H1 (cell line): ENCODE measurements around the gene HBQ1. TPM values are rescaled to one million over a fixed set of nuclear protein-coding genes. Genes with fewer than 3 reads are reported as not detected.
"Not testable (repeated sequence)": the region's sequence is repeated elsewhere in the genome, so short reads cannot be mapped to it uniquely, and the experiment has no call there.

Experiments
- CTCF ChIA-PET: fragments of 300-600 bp; sonication (Branson Sonifier 250); formaldehyde crosslinking; loops from one replicate; lab custom pipeline; 2021; ENCODE audit not compliant: partially characterized antibody; lab: Charles Lee
- POLR2A ChIA-PET: fragments of 300-600 bp; sonication (Branson Sonifier 250); formaldehyde crosslinking; loops from one replicate; lab custom pipeline; 2021; ENCODE audit warnings: inconsistent platforms; ENCODE audit not compliant: partially characterized antibody; lab: Charles Lee
- DNase-seq, 2 experiments: peaks; one replicate each; pipeline versions ENCODE4 v3.0.0 to v3.0.0-alpha.2; 2010 to 2022; ENCODE audit warnings: low spot score in 2 of 2, low read depth in 1 of 2, mixed read lengths in 1 of 2
- FAIRE-seq: peaks from 2 replicates; lab custom pipeline; 2011; peaks lifted over from hg19 to GRCh38; lab: Jason Lieb, UNC
- H2AFZ ChIP-seq: 2 replicates; pipeline ENCODE4 v1.8.1; 2012; ENCODE audit warnings: low read length, inconsistent platforms
- H2AK5ac ChIP-seq: 2 replicates; pipeline ENCODE4 v1.6.1; 2013; ENCODE audit warnings: low read depth, low read length
- H2BK120ac ChIP-seq: replicated peaks from 2 replicates; pipeline ENCODE3; 2013; ENCODE audit warnings: low read depth, low read length, inconsistent platforms
- H2BK12ac ChIP-seq: 2 replicates; pipeline ENCODE4 v1.6.1; 2013; ENCODE audit warnings: low read depth, low read length
- H2BK15ac ChIP-seq: 2 replicates; pipeline ENCODE4 v1.6.1; 2013; ENCODE audit warnings: low read length
- H2BK20ac ChIP-seq: 2 replicates; pipeline ENCODE4 v1.6.1; 2013; ENCODE audit warnings: low read length
- H2BK5ac ChIP-seq: 2 replicates; pipeline ENCODE4 v1.6.1; 2013; ENCODE audit warnings: low read depth, low read length
- H3K14ac ChIP-seq: 2 replicates; pipeline ENCODE4 v1.6.1; 2013; ENCODE audit warnings: inconsistent platforms; ENCODE audit not compliant: insufficient read length
- H3K18ac ChIP-seq: 2 replicates; pipeline ENCODE4 v1.6.1; 2013; ENCODE audit warnings: low read length; ENCODE audit errors: extremely low read depth
- H3K23ac ChIP-seq: 2 replicates; pipeline ENCODE4 v1.6.1; 2013; ENCODE audit warnings: inconsistent platforms; ENCODE audit not compliant: insufficient read length
- H3K23me2 ChIP-seq: 2 replicates; pipeline ENCODE4 v1.6.1; 2013; ENCODE audit warnings: low read depth, low read length
- H3K27ac ChIP-seq: 2 replicates; pipeline ENCODE4 v1.6.1; 2011; ENCODE audit warnings: low read depth, low read length, inconsistent platforms
- H3K27me3 ChIP-seq, 4 experiments: replicated peaks in 1 of 4; 1 replicate in 1 of 4; 2 replicates in 3 of 4; pipeline versions ENCODE4 v1.6.1 to v1.8.1; 2011 to 2013; ENCODE audit warnings: low read length in 3 of 4, mild to moderate bottlenecking in 3 of 4, inconsistent platforms in 2 of 4, mixed read lengths in 2 of 4, moderate library complexity in 1 of 4; ENCODE audit not compliant: control insufficient read depth in 3 of 4, insufficient read depth in 3 of 4; ENCODE audit errors: extremely low read depth in 1 of 4
- H3K36me3 ChIP-seq, 4 experiments: 2 replicates each; pipeline versions ENCODE4 v1.6.1 to v1.8.1; 2011 to 2013; ENCODE audit warnings: mild to moderate bottlenecking in 4 of 4, low read length in 3 of 4, moderate library complexity in 2 of 4, control low read depth in 1 of 4, inconsistent platforms in 1 of 4; ENCODE audit not compliant: insufficient read depth in 4 of 4, control insufficient read depth in 2 of 4
- H3K4ac ChIP-seq: replicated peaks from 2 replicates; pipeline ENCODE3; 2013; ENCODE audit warnings: low read length, low read depth, mixed read lengths, inconsistent platforms; ENCODE audit not compliant: insufficient read length
- H3K4me1 ChIP-seq, 4 experiments: replicated peaks in 1 of 4; 1 replicate in 1 of 4; 2 replicates in 3 of 4; pipeline versions ENCODE4 v1.6.1 to v1.8.1; 2011 to 2013; ENCODE audit warnings: low read length in 3 of 4, inconsistent platforms in 2 of 4, mixed read lengths in 1 of 4; ENCODE audit not compliant: insufficient read depth in 4 of 4, control insufficient read depth in 3 of 4
- H3K4me2 ChIP-seq, 2 experiments: 2 replicates each; pipeline versions ENCODE4 v1.6.1 to v1.8.1; 2011 to 2013; ENCODE audit warnings: low read depth in 2 of 2, low read length in 2 of 2, control low read depth in 1 of 2, inconsistent platforms in 1 of 2, mild to moderate bottlenecking in 1 of 2; ENCODE audit not compliant: insufficient read depth in 1 of 2
- H3K4me3 ChIP-seq, 4 experiments: fragments of 200-600, 300-600 bp in 1 of 4; sonication (generic), shearing (Covaris generic), sonication (Bioruptor Twin) in 1 of 4; 2 replicates each; pipeline versions ENCODE4 v1.5.1 to v1.8.1; 2011 to 2016; ENCODE audit warnings: low read length in 4 of 4, low read depth in 3 of 4, control low read depth in 2 of 4, inconsistent platforms in 2 of 4, mild to moderate bottlenecking in 2 of 4, mixed read lengths in 1 of 4, moderate library complexity in 1 of 4; ENCODE audit not compliant: insufficient read depth in 2 of 4; ENCODE audit errors: extremely low read depth in 1 of 4
- H3K56ac ChIP-seq: replicated peaks from 2 replicates; pipeline ENCODE3; 2013; ENCODE audit warnings: low read depth, mild to moderate bottlenecking, mixed read lengths, low read length, inconsistent platforms; ENCODE audit not compliant: insufficient read length
- H3K79me1 ChIP-seq: 2 replicates; pipeline ENCODE4 v1.6.1; 2013; ENCODE audit warnings: low read depth, low read length, control low read depth
- H3K79me2 ChIP-seq, 2 experiments: 2 replicates each; pipeline versions ENCODE4 v1.6.1 to v1.8.1; 2012 to 2013; ENCODE audit warnings: low read length in 2 of 2, mild to moderate bottlenecking in 2 of 2, inconsistent platforms in 1 of 2; ENCODE audit not compliant: insufficient read depth in 2 of 2, control insufficient read depth in 1 of 2
- H3K9ac ChIP-seq, 4 experiments: replicated peaks in 1 of 4; 1 replicate in 1 of 4; 2 replicates in 3 of 4; pipeline versions ENCODE4 v1.6.1 to v1.8.1; 2011 to 2013; ENCODE audit warnings: low read depth in 3 of 4, low read length in 3 of 4, control low read depth in 2 of 4, mild to moderate bottlenecking in 2 of 4, moderate library complexity in 2 of 4, inconsistent platforms in 1 of 4; ENCODE audit errors: extremely low read depth in 1 of 4
- H3K9me3 ChIP-seq, 2 experiments: 2 replicates each; pipeline versions ENCODE4 v1.6.1 to v1.8.1; 2012 to 2013; ENCODE audit warnings: mild to moderate bottlenecking in 2 of 2, moderate library complexity in 2 of 2, control low read depth in 1 of 2, inconsistent platforms in 1 of 2, low read depth in 1 of 2, low read length in 1 of 2, mixed read lengths in 1 of 2; ENCODE audit not compliant: insufficient read depth in 2 of 2
- H4K20me1 ChIP-seq, 2 experiments: replicated peaks in 1 of 2; 2 replicates each; pipeline versions ENCODE3 to v1.8.1; 2011 to 2013; ENCODE audit warnings: inconsistent platforms in 2 of 2, low read length in 2 of 2, mild to moderate bottlenecking in 1 of 2; ENCODE audit not compliant: insufficient read depth in 2 of 2, control insufficient read depth in 1 of 2
- H4K5ac ChIP-seq: 2 replicates; pipeline ENCODE4 v1.6.1; 2013; ENCODE audit warnings: low read length, low read depth, mixed read lengths, inconsistent platforms; ENCODE audit not compliant: insufficient read length
- H4K8ac ChIP-seq: 2 replicates; pipeline ENCODE4 v1.8.0; 2013; ENCODE audit warnings: mild to moderate bottlenecking, moderate library complexity, low read length, inconsistent platforms; ENCODE audit not compliant: insufficient read depth; ENCODE audit errors: extremely low read depth
- H4K91ac ChIP-seq: replicated peaks from 2 replicates; pipeline ENCODE3; 2013; ENCODE audit warnings: low read length, mixed read lengths, inconsistent platforms; ENCODE audit not compliant: insufficient read length
- SIN3A ChIP-seq, 2 experiments: IDR thresholded peaks in 1 of 2; conservative IDR thresholded peaks in 1 of 2; 2 replicates each; pipeline ENCODE4 v1.6.1; 2011 to 2012; ENCODE audit warnings: low read length in 2 of 2, improper control_type of control experiment in 1 of 2, low read depth in 1 of 2, mild to moderate bottlenecking in 1 of 2
- WGBS, 2 experiments: shearing (Covaris generic) in 1 of 2; methylation state at CpG; one replicate each; pipeline versions ENCODE4 v1.1.6 to v1.1.7; 2013 to 2015; ENCODE audit warnings: low lambda C conversion rate in 2 of 2, mixed read lengths in 2 of 2, inconsistent platforms in 1 of 2, low coverage in 1 of 2, missing lambda C conversion rate in 1 of 2; ENCODE audit not compliant: insufficient replicate concordance in 2 of 2, insufficient coverage in 1 of 2, insufficient read length in 1 of 2; ENCODE audit errors: extremely low coverage in 1 of 2, missing lambda C conversion rate in 1 of 2; 5-methylcytosine and 5-hydroxymethylcytosine counted together
- polyA plus RNA-seq, 7 experiments: library from polyadenylated mRNA; depleted of rRNA in 3 of 7; stranded (reverse) in 5 of 7; unstranded in 2 of 7; fragments of >200 nt in 5 of 7; fragments of 200-250 nt in 2 of 7; gene quantifications; 1 replicate in 5 of 7; 2 replicates in 1 of 7; 4 replicates in 1 of 7; pipeline versions ENCODE4 v1.2.1 to v1.2.3, GENCODE V29; 2011 to 2013; ENCODE audit warnings: missing spikeins in 2 of 7, mixed read lengths in 2 of 7
- total RNA-seq: library from RNA; stranded (reverse); fragmentation: NEBNext Ultra II Directional; extraction: Animal tissue kit (Norgen Biotek cat#: 25700); gene quantifications from 2 replicates; pipeline ENCODE4 v1.2.1, GENCODE V29; 2021

HBQ1 gene
- total and polyA plus RNA-seq, 2 of the 8 experiments (the other 6 are each of a cell fraction or from before 2014, with no cell fraction given) = 2.9 to 17.1 TPM

- H2BK20ac ChIP-seq, H3K14ac ChIP-seq, H2AFZ ChIP-seq, H2AK5ac ChIP-seq, H3K79me2 ChIP-seq, H2BK12ac ChIP-seq, H3K9me3 ChIP-seq, H3K56ac ChIP-seq, H3K27ac ChIP-seq, H4K5ac ChIP-seq, H2BK5ac ChIP-seq, DNase-seq, H3K9ac ChIP-seq, H2BK120ac ChIP-seq, H3K23ac ChIP-seq, H4K91ac ChIP-seq, H3K4ac ChIP-seq, H3K23me2 ChIP-seq, H3K36me3 ChIP-seq, H2BK15ac ChIP-seq, H3K4me2 ChIP-seq, H3K79me1 ChIP-seq, H4K8ac ChIP-seq, H3K18ac ChIP-seq, H3K4me3 ChIP-seq: not testable (repeated sequence)
- FAIRE-seq = peak; percentile 28
- Histone ChIP-seq H3K27me3 (peaks cover 59 to 87% (median 80%) of the 10 kb centered on the region in 4 experiments), H3K4me1 (peaks cover 0 to 25% (median 17%) of the 10 kb centered on the region in 4 experiments; a peak in 6 of 7 replicates), H4K20me1 (peaks cover 3 to 11% of the 10 kb centered on the region in 2 experiments)
- ChIA-PET CTCF (interaction anchor here (0.6 to 5.6 kb wide), 5 partner anchors 10 to 104 kb away, joined by 3 to 24 read pairs (median 4); partner anchors contain the start of gene HBQ1), POLR2A (interaction anchor here (1.8 kb wide), 1 partner anchor 10 kb away, joined by 5 read pairs; the partner anchor contains the start of gene HBQ1)
- 8% methylated on average over 5 of the region's 5 CpGs; no CpG with 5 or more reads in 1 of the 2 experiments for WGBS, 2 experiments
- TF ChIP-seq SIN3A (conservative IDR thresholded peaks at IDR 0.05 in 1 of 2, IDR thresholded peaks at IDR 0.05 in 1 of 2; ENCODE audit: low read depth in 1 of 2, low read length in 2 of 2) = peak; percentile 61 to 69; a peak in 1 of 4 replicates
Measured at GRCh38 chr16:170088-170507, 10.2 kb upstream of the HBQ1 start.
